ENCODE measurements around the gene EPGN.

The EPGN gene

GRCh38 chr4:74316397-74316796 is 8.1 kb downstream of the EPGN start:
- no peaks in the 10 kb centered on the region for H3K27me3 ChIP-seq (ENCODE audit: insufficient read depth, poor library complexity, severe bottlenecking)
- DNase-seq (ENCODE audit: low read depth in 1 of 2, low spot score in 1 of 2): no peak
- H3K27ac ChIP-seq (replicated peaks): no peak overlapping the region
- no peak overlapping the region for H3K4me3 ChIP-seq (replicated peaks; ENCODE audit: insufficient read depth, low read length)
- TF ChIP-seq GABPA (IDR thresholded peaks at IDR 0.05; ENCODE audit: low read depth) (no peak), POLR2AphosphoS5 (IDR thresholded peaks at IDR 0.05; ENCODE audit: low read depth) (no peak), CTCF (IDR thresholded peaks at IDR 0.05; ENCODE audit: insufficient read depth, low read length) (no peak), SPI1 (IDR thresholded peaks at IDR 0.05; ENCODE audit: borderline replicate concordance, low read depth) (no peak)
- TF ChIP-seq, protein P1, sequence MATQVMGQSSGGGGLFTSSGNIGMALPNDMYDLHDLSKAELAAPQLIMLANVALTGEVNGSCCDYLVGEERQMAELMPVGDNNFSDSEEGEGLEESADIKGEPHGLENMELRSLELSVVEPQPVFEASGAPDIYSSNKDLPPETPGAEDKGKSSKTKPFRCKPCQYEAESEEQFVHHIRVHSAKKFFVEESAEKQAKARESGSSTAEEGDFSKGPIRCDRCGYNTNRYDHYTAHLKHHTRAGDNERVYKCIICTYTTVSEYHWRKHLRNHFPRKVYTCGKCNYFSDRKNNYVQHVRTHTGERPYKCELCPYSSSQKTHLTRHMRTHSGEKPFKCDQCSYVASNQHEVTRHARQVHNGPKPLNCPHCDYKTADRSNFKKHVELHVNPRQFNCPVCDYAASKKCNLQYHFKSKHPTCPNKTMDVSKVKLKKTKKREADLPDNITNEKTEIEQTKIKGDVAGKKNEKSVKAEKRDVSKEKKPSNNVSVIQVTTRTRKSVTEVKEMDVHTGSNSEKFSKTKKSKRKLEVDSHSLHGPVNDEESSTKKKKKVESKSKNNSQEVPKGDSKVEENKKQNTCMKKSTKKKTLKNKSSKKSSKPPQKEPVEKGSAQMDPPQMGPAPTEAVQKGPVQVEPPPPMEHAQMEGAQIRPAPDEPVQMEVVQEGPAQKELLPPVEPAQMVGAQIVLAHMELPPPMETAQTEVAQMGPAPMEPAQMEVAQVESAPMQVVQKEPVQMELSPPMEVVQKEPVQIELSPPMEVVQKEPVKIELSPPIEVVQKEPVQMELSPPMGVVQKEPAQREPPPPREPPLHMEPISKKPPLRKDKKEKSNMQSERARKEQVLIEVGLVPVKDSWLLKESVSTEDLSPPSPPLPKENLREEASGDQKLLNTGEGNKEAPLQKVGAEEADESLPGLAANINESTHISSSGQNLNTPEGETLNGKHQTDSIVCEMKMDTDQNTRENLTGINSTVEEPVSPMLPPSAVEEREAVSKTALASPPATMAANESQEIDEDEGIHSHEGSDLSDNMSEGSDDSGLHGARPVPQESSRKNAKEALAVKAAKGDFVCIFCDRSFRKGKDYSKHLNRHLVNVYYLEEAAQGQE (IDR thresholded peaks at IDR 0.05; ENCODE audit: insufficient replicate concordance, low read depth): no peak

DNA sequence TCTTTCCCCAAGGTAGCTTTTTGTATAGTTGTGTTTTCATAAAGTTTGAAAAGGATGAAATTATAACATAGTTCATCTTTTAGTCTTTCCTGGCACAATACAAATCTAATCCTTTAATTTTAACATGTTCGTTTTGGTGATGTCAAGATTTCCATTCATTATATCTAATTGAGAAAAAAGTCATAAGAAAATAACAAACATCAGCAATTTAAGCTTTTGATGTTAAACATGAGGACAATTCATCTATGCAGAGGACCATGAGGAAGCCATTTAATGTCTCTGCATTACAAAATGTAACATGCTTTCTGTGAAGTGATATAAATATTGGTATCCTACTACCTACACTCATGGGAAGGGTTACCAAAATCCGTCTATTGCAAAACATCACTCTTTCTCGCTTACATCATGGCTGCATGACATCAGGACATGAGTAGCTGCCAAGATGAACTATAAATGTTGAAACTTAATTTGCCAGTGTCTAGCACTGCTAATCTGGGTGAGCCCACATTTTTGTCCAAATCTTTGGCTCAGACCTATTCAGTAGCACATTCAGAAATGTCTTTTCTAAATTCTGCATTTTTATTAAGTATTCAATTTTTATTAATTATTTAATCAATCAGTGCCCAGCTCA is 9.5 kb downstream of the EPGN start:
- Histone ChIP-seq H3K27ac (replicated peaks) (no peak overlapping the region), H3K4me3 (replicated peaks; ENCODE audit: insufficient read depth, low read length) (no peak overlapping the region), H3K27me3 (ENCODE audit: insufficient read depth, poor library complexity, severe bottlenecking) (no peaks in the 10 kb centered on the region)
- DNase-seq (ENCODE audit: low read depth in 1 of 2, low spot score in 1 of 2): no peak
- TF ChIP-seq CTCF (IDR thresholded peaks at IDR 0.05; ENCODE audit: insufficient read depth, low read length): no peak
- TF ChIP-seq, protein P1 (IDR thresholded peaks at IDR 0.05; ENCODE audit: insufficient replicate concordance, low read depth): no peak
- no peak for TF ChIP-seq SPI1 (IDR thresholded peaks at IDR 0.05; ENCODE audit: borderline replicate concordance, low read depth)
- TF ChIP-seq GABPA (IDR thresholded peaks at IDR 0.05; ENCODE audit: low read depth): no peak
- no peak for TF ChIP-seq POLR2AphosphoS5 (IDR thresholded peaks at IDR 0.05; ENCODE audit: low read depth)

DNA sequence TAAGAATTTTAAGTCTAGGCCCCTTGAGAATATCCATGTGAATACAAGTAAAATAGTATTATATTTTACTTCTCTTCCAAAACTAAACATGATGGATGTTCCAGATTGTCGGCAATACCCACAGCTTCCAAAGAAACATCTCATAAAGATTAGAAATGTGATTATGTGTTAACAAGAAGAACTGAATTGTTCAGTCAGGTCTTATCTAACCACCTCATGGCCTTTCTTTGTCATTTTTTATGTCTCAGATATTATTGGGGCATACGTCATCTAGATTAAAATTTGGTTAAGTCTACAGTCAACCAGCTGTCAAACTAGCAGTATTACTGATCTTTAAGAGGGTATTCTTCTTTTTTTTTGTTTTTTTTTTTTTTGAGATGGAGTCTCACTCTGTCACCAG is 10.0 kb downstream of the EPGN start:
- H3K27me3 ChIP-seq (ENCODE audit: insufficient read depth, poor library complexity, severe bottlenecking): no peaks in the 10 kb centered on the region
- no peak for DNase-seq (ENCODE audit: low read depth in 1 of 2, low spot score in 1 of 2)
- TF ChIP-seq, protein P1 (IDR thresholded peaks at IDR 0.05; ENCODE audit: insufficient replicate concordance, low read depth): no peak
- no peak for TF ChIP-seq GABPA (IDR thresholded peaks at IDR 0.05; ENCODE audit: low read depth)
- TF ChIP-seq POLR2AphosphoS5 (IDR thresholded peaks at IDR 0.05; ENCODE audit: low read depth): no peak
- no peak for TF ChIP-seq SPI1 (IDR thresholded peaks at IDR 0.05; ENCODE audit: borderline replicate concordance, low read depth)
- TF ChIP-seq CTCF (IDR thresholded peaks at IDR 0.05; ENCODE audit: insufficient read depth, low read length): no peak
- no peak overlapping the region for H3K4me3 ChIP-seq (replicated peaks; ENCODE audit: insufficient read depth, low read length)
- H3K27ac ChIP-seq (replicated peaks): no peak overlapping the region
